Endothelial cell of umbilical vein (primary cell): ENCODE measurements around the gene PM20D1.

ENCODE experiments used
- CTCF ChIP-seq, 2 donors: IDR thresholded peaks; 1 replicate in 1 of 2; 2 replicates in 1 of 2; pipeline ENCODE4 v1.5.1; 2011; ENCODE audit warnings: low read length in 2 of 2, mild to moderate bottlenecking in 2 of 2, moderate library complexity in 2 of 2, control low read depth in 1 of 2, inconsistent platforms in 1 of 2, low read depth in 1 of 2; ENCODE audit not compliant: insufficient read depth in 1 of 2; ENCODE audit errors: extremely low read depth in 1 of 2
- EZH2 ChIP-seq: IDR thresholded peaks from 2 replicates; pipeline ENCODE4 v1.6.1; 2012; ENCODE audit warnings: borderline replicate concordance, low read depth, mild to moderate bottlenecking, moderate library complexity, low read length, inconsistent platforms; ENCODE audit not compliant: severe bottlenecking
- GATA2 ChIP-seq: IDR thresholded peaks from 2 replicates; pipeline ENCODE4 v1.7.0; 2011; ENCODE audit warnings: low read depth, mild to moderate bottlenecking, moderate library complexity, mixed read lengths, low read length; ENCODE audit not compliant: insufficient read length, insufficient read depth
- MYC ChIP-seq: IDR thresholded peaks from one replicate; pipeline ENCODE4 v1.6.1; 2011; ENCODE audit warnings: mild to moderate bottlenecking, low read depth, low read length
- POLR2AphosphoS5 ChIP-seq: IDR thresholded peaks from 2 replicates; pipeline ENCODE4 v1.6.1; 2012; ENCODE audit warnings: low read depth, mild to moderate bottlenecking, control low read depth, low read length, moderate library complexity; ENCODE audit not compliant: insufficient read depth

DNA sequence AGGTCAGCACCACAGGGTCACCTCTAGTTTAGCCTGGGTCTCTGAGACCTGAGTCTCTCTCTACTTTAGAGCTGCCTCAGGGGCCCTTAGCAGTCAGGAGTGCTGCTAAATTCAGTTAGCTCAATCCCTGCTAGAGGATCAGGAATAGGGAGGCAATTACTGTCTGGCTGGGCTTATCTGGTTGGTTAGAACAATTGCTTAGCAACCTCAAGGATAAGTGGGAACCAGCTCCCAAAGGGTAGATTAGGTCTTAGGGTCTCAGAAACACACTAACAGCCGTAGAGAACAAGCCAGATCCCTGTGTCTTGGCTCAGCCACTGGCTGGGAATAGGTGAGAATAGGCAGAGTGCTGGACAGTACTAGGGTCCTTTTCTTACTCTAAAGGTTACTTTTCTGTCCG lies 7.7 kb downstream of the PM20D1 start:
- TF ChIP-seq POLR2AphosphoS5 = no peak
- TF ChIP-seq MYC = no peak
- TF ChIP-seq CTCF (IDR thresholded peaks at IDR 0.05; ENCODE audit: extremely low read depth in 1 of 2, insufficient read depth in 1 of 2, low read depth in 1 of 2, low read length in 2 of 2) = no peak
- TF ChIP-seq GATA2 = no peak
- no peak for TF ChIP-seq EZH2
